ENCODE results near the gene CDK5RAP1.

CDK5RAP1 gene

GRCh38 chr20:33333616-33334015, 67.7 kb downstream of the CDK5RAP1 start:
- DNase-seq (ENCODE audit: low spot score), result no peak

- DNase-seq (ENCODE audit: low spot score), result peak; percentile 46
Measured at GRCh38 chr20:33332905-33333456, 68.3 kb downstream of the CDK5RAP1 start.

GRCh38 chr20:33328157-33329137, 72.9 kb downstream of the CDK5RAP1 start:
- DNase-seq (ENCODE audit: low spot score), result no peak

GRCh38 chr20:33325350-33325749, 76.0 kb downstream of the CDK5RAP1 start:
- no peak for DNase-seq (ENCODE audit: low spot score)

GRCh38 chr20:33323236-33323635, 78.1 kb downstream of the CDK5RAP1 start:
- DNase-seq (ENCODE audit: low spot score), result no peak

GRCh38 chr20:33322456-33322855, 78.9 kb downstream of the CDK5RAP1 start:
- DNase-seq (ENCODE audit: low spot score), result no peak

- DNase-seq (ENCODE audit: low spot score), result no peak
Measured at GRCh38 chr20:33320006-33320405, 81.3 kb downstream of the CDK5RAP1 start.

GRCh38 chr20:33318096-33318429, 83.3 kb downstream of the CDK5RAP1 start:
- DNase-seq (ENCODE audit: low spot score), result peak; percentile 65

- no peak for DNase-seq (ENCODE audit: low spot score)
Measured at GRCh38 chr20:33317424-33318095, 83.8 kb downstream of the CDK5RAP1 start.

- no peak for DNase-seq (ENCODE audit: low spot score)
Measured at GRCh38 chr20:33316958-33317357, 84.4 kb downstream of the CDK5RAP1 start.

- DNase-seq (ENCODE audit: low spot score), result no peak
Measured at GRCh38 chr20:33316343-33316742, 85.0 kb downstream of the CDK5RAP1 start.

GRCh38 chr20:33313686-33314314, 87.5 kb downstream of the CDK5RAP1 start:
- DNase-seq (ENCODE audit: low spot score), result no peak

GRCh38 chr20:33312583-33312982, 88.7 kb downstream of the CDK5RAP1 start:
- no peak for DNase-seq (ENCODE audit: low spot score)

- DNase-seq (ENCODE audit: low spot score), result no peak
Measured at GRCh38 chr20:33311996-33312395, 89.3 kb downstream of the CDK5RAP1 start.

- DNase-seq (ENCODE audit: low spot score), result no peak
Measured at GRCh38 chr20:33311011-33311410, 90.3 kb downstream of the CDK5RAP1 start.

- DNase-seq (ENCODE audit: low spot score), result no peak
Measured at GRCh38 chr20:33310327-33310899, 90.9 kb downstream of the CDK5RAP1 start.

- DNase-seq (ENCODE audit: low spot score), result no peak
Measured at GRCh38 chr20:33309631-33310030, 91.7 kb downstream of the CDK5RAP1 start.

All from iPS-NIHi11 (cell line).